CD14-positive monocyte (primary cell): ENCODE measurements around the gene KRTAP4-5. TPM values are rescaled to one million over a fixed set of nuclear protein-coding genes. Genes with fewer than 3 reads are reported as not detected.

Experiments
- DNase-seq, 3 donors: peaks; one replicate each; pipeline ENCODE4 v3.0.0-alpha.2; 2011 to 2022
- H2AFZ ChIP-seq: 2 replicates; pipeline ENCODE4 v1.6.0; 2012; ENCODE audit warnings: mild to moderate bottlenecking, low read depth, low read length, inconsistent platforms; ENCODE audit not compliant: insufficient read depth, poor library complexity, severe bottlenecking
- H3K27ac ChIP-seq, 2 donors: 1 replicate in 1 of 2; 2 replicates in 1 of 2; pipeline ENCODE4 v1.5.1; 2012 to 2013; ENCODE audit warnings: low read length in 2 of 2, control low read depth in 1 of 2, inconsistent platforms in 1 of 2, low read depth in 1 of 2, mild to moderate bottlenecking in 1 of 2
- H3K27me3 ChIP-seq, 2 donors: one replicate each; pipeline versions ENCODE4 v1.6.0 to v1.6.1; 2011 to 2013; ENCODE audit warnings: low read length in 2 of 2; ENCODE audit not compliant: control insufficient read depth in 2 of 2, insufficient read depth in 2 of 2
- H3K36me3 ChIP-seq, 2 donors: replicated peaks in 1 of 2; 1 replicate in 1 of 2; 2 replicates in 1 of 2; pipeline versions ENCODE4 v1.5.1 to v1.6.1; 2012 to 2013; ENCODE audit warnings: low read length in 2 of 2, control low read depth in 1 of 2, inconsistent platforms in 1 of 2, mild to moderate bottlenecking in 1 of 2; ENCODE audit not compliant: insufficient read depth in 2 of 2, control insufficient read depth in 1 of 2
- H3K4me1 ChIP-seq, 2 donors: 1 replicate in 1 of 2; 2 replicates in 1 of 2; pipeline versions ENCODE4 v1.5.1 to v1.6.1; 2012 to 2013; ENCODE audit warnings: low read length in 2 of 2, control low read depth in 1 of 2, inconsistent platforms in 1 of 2, mild to moderate bottlenecking in 1 of 2, moderate library complexity in 1 of 2; ENCODE audit not compliant: insufficient read depth in 2 of 2, control insufficient read depth in 1 of 2
- H3K4me2 ChIP-seq: replicated peaks from 2 replicates; pipeline ENCODE3; 2012; ENCODE audit warnings: low read length, moderate library complexity, mild to moderate bottlenecking; ENCODE audit not compliant: poor library complexity, severe bottlenecking; ENCODE audit errors: extremely low read depth
- H3K4me3 ChIP-seq, 3 experiments: fragments of 200-600 bp in 1 of 3; sonication (generic) in 1 of 3; replicated peaks in 1 of 3; 1 replicate in 2 of 3; 2 replicates in 1 of 3; pipeline ENCODE4 v1.5.1; 2011 to 2013; ENCODE audit warnings: low read length in 3 of 3, mild to moderate bottlenecking in 3 of 3, control low read depth in 2 of 3, low read depth in 2 of 3, inconsistent platforms in 1 of 3, moderate library complexity in 1 of 3
- H3K79me2 ChIP-seq: 2 replicates; pipeline ENCODE4 v1.6.0; 2012; ENCODE audit warnings: mild to moderate bottlenecking, control low read depth, inconsistent platforms, low read length, moderate library complexity; ENCODE audit not compliant: insufficient read depth
- H3K9ac ChIP-seq: 2 replicates; pipeline ENCODE4 v1.6.0; 2017; ENCODE audit warnings: low read length, mild to moderate bottlenecking; ENCODE audit not compliant: insufficient read depth, poor library complexity, severe bottlenecking
- H3K9me3 ChIP-seq, 2 donors: replicated peaks in 1 of 2; 1 replicate in 1 of 2; 2 replicates in 1 of 2; pipeline versions ENCODE4 v1.5.1 to v1.6.1; 2012 to 2013; ENCODE audit warnings: low read length in 2 of 2, control low read depth in 1 of 2; ENCODE audit not compliant: control insufficient read depth in 1 of 2, insufficient read depth in 1 of 2
- H4K20me1 ChIP-seq: 2 replicates; pipeline ENCODE4 v1.6.0; 2012; ENCODE audit warnings: mild to moderate bottlenecking, low read length, control low read depth, moderate library complexity; ENCODE audit not compliant: insufficient read depth
- H3K27ac Mint-ChIP-seq, 7 donors: one replicate each; pipeline ENCODE4 v1.8.0; 2020; ENCODE audit warnings: mild to moderate bottlenecking in 7 of 7, mixed read lengths in 7 of 7, moderate library complexity in 6 of 7, inconsistent platforms in 2 of 7
- H3K27me3 Mint-ChIP-seq, 3 donors: one replicate each; pipeline ENCODE4 v1.8.0; 2021 to 2022; ENCODE audit warnings: low read depth in 3 of 3, mild to moderate bottlenecking in 3 of 3, mixed read lengths in 3 of 3, moderate library complexity in 3 of 3, inconsistent platforms in 1 of 3
- H3K36me3 Mint-ChIP-seq, 2 donors: one replicate each; pipeline ENCODE4 v1.8.0; 2020; ENCODE audit warnings: mixed read lengths in 2 of 2, inconsistent platforms in 1 of 2, mild to moderate bottlenecking in 1 of 2
- H3K4me1 Mint-ChIP-seq: one replicate; pipeline ENCODE4 v1.8.0; 2020; ENCODE audit warnings: mild to moderate bottlenecking, mixed read lengths
- H3K4me3 Mint-ChIP-seq, 2 donors: one replicate each; pipeline ENCODE4 v1.8.0; 2020; ENCODE audit warnings: mild to moderate bottlenecking in 2 of 2, mixed read lengths in 2 of 2, moderate library complexity in 1 of 2
- H3K9me3 Mint-ChIP-seq, 7 donors: one replicate each; pipeline ENCODE4 v1.8.0; 2020 to 2022; ENCODE audit warnings: mixed read lengths in 7 of 7, mild to moderate bottlenecking in 6 of 7, moderate library complexity in 6 of 7, inconsistent platforms in 2 of 7
- CTCF ChIP-seq: fragments of 200-600 bp; IDR thresholded peaks from one replicate; pipeline ENCODE4 v1.8.0; 2022; ENCODE audit warnings: antibody characterized with exemption, mild to moderate bottlenecking
- WGBS: methylation state at CpG from one replicate; pipeline ENCODE4 v1.1.5; 2013; ENCODE audit warnings: missing lambda C conversion rate; ENCODE audit not compliant: insufficient coverage; 5-methylcytosine and 5-hydroxymethylcytosine counted together
- intact Hi-C, 2 donors: fragments of 100-400 bp; cut with micrococcal nuclease; formaldehyde crosslinking; loops; one replicate each; pipeline versions ENCODE4 v1.15.0 to v1.15.1; 2023
- polyA plus RNA-seq, 3 donors: library from polyadenylated mRNA; depleted of rRNA in 1 of 3; unstranded in 2 of 3; stranded (reverse) in 1 of 3; fragments of 300-500 nt in 2 of 3; fragments of >200 nt in 1 of 3; fragmentation: Illumina TruSeq in 2 of 3; gene quantifications; 1 replicate in 2 of 3; 2 replicates in 1 of 3; pipeline ENCODE4 v1.2.3, GENCODE V29; 2012 to 2021

The KRTAP4-5 gene
- polyA plus RNA-seq, 3 donors = not detected

GRCh38 chr17:41127371-41127770, 22.3 kb downstream of the KRTAP4-5 start:
- no peaks in the 10 kb centered on the region for H3K9me3 ChIP-seq
- H3K79me2 ChIP-seq = no peaks in the 10 kb centered on the region
- no peaks in the 10 kb centered on the region for H4K20me1 ChIP-seq
- TF ChIP-seq CTCF = no peak
- H3K36me3 ChIP-seq = no peaks in the 10 kb centered on the region
- no peak overlapping the region for H2AFZ ChIP-seq
- H3K27ac ChIP-seq = no peak overlapping the region
- H3K4me3 ChIP-seq = no peak overlapping the region
- WGBS = no CpG with 5 or more reads among the region's 1 CpG
- no peaks in the 10 kb centered on the region for H3K4me1 ChIP-seq
- Mint-ChIP-seq H3K4me3 (no peak overlapping the region), H3K4me1 (no peaks in the 10 kb centered on the region), H3K27ac (no peak overlapping the region), H3K9me3 (peaks cover 0 to 2% (median 0%) of the 10 kb centered on the region in 7 donors), H3K27me3 (peaks cover 0 to 2% (median 0%) of the 10 kb centered on the region in 3 donors), H3K36me3 (no peaks in the 10 kb centered on the region)
- intact Hi-C loops = no loop called here
- no peaks in the 10 kb centered on the region for H3K27me3 ChIP-seq
- H3K9ac ChIP-seq = no peak overlapping the region
- H3K4me2 ChIP-seq = no peak overlapping the region
- no peak for DNase-seq

GRCh38 chr17:41126412-41126811, 23.2 kb downstream of the KRTAP4-5 start:
- DNase-seq = no peak
- Mint-ChIP-seq H3K36me3 (no peaks in the 10 kb centered on the region), H3K27me3 (peaks cover 0 to 2% (median 0%) of the 10 kb centered on the region in 3 donors), H3K9me3 (peaks cover 0 to 8% (median 0%) of the 10 kb centered on the region in 7 donors), H3K27ac (no peak overlapping the region), H3K4me3 (no peak overlapping the region), H3K4me1 (no peaks in the 10 kb centered on the region)
- H3K27me3 ChIP-seq = no peaks in the 10 kb centered on the region
- no peak overlapping the region for H2AFZ ChIP-seq
- no peaks in the 10 kb centered on the region for H3K36me3 ChIP-seq
- H3K9ac ChIP-seq = no peak overlapping the region
- no peaks in the 10 kb centered on the region for H4K20me1 ChIP-seq
- WGBS = no CpG with 5 or more reads among the region's 3 CpGs
- H3K27ac ChIP-seq = no peak overlapping the region
- no peak for TF ChIP-seq CTCF
- intact Hi-C loops = no loop called here
- H3K4me2 ChIP-seq = no peak overlapping the region
- H3K79me2 ChIP-seq = no peaks in the 10 kb centered on the region
- no peak overlapping the region for H3K4me3 ChIP-seq
- H3K4me1 ChIP-seq = no peaks in the 10 kb centered on the region
- no peaks in the 10 kb centered on the region for H3K9me3 ChIP-seq
